ENCODE data around the gene ZNF607.
"Not testable (repeated sequence)": the region's sequence is repeated elsewhere in the genome, so short reads cannot be mapped to it uniquely, and the experiment has no call there.

The ZNF607 gene

GRCh38 chr19:37683520-37683919 is 36.0 kb downstream of the ZNF607 start:
- ATAC-seq: no peak
- TF ChIP-seq ZNF8 (CRISPR knock-in tag; IDR thresholded peaks at IDR 0.05) (no peak), TSHZ2 (CRISPR knock-in tag; IDR thresholded peaks at IDR 0.05) (no peak), PATZ1 (CRISPR knock-in tag; IDR thresholded peaks at IDR 0.05; ENCODE audit: borderline replicate concordance) (no peak), POU6F1 (CRISPR knock-in tag; IDR thresholded peaks at IDR 0.05; ENCODE audit: borderline replicate concordance, low read depth) (no peak), ZFP30 (CRISPR knock-in tag; IDR thresholded peaks at IDR 0.05) (no peak), CSRNP3 (CRISPR knock-in tag; IDR thresholded peaks at IDR 0.05) (no peak), BACH2 (CRISPR knock-in tag; IDR thresholded peaks at IDR 0.05; ENCODE audit: borderline replicate concordance) (no peak), ZNF565 (CRISPR knock-in tag; conservative IDR thresholded peaks at IDR 0.05; ENCODE audit: low read depth) (no peak), OSR1 (CRISPR knock-in tag; IDR thresholded peaks at IDR 0.05) (no peak), ZC3H10 (CRISPR knock-in tag; IDR thresholded peaks at IDR 0.05) (no peak)

GRCh38 chr19:37669450-37669914 is 50.1 kb downstream of the ZNF607 start:
- no peak for TF ChIP-seq ZNF70 (CRISPR knock-in tag; IDR thresholded peaks at IDR 0.05)
- TF ChIP-seq CSDC2 (CRISPR knock-in tag; IDR thresholded peaks at IDR 0.05): no peak
- TF ChIP-seq PATZ1 (CRISPR knock-in tag; IDR thresholded peaks at IDR 0.05; ENCODE audit: borderline replicate concordance): no peak
- no peak for TF ChIP-seq RARB (CRISPR knock-in tag; IDR thresholded peaks at IDR 0.05)
- TF ChIP-seq ZFP30 (CRISPR knock-in tag; IDR thresholded peaks at IDR 0.05): no peak
- no peak for TF ChIP-seq PPARA (CRISPR knock-in tag; IDR thresholded peaks at IDR 0.05; ENCODE audit: borderline replicate concordance)
- no peak for TF ChIP-seq ISL1 (CRISPR knock-in tag; IDR thresholded peaks at IDR 0.05)
- no peak for TF ChIP-seq CSRNP3 (CRISPR knock-in tag; IDR thresholded peaks at IDR 0.05)
- TF ChIP-seq BACH2 (CRISPR knock-in tag; IDR thresholded peaks at IDR 0.05; ENCODE audit: borderline replicate concordance): no peak
- no peak for TF ChIP-seq ZC3H10 (CRISPR knock-in tag; IDR thresholded peaks at IDR 0.05)
- no peak for TF ChIP-seq TOX (CRISPR knock-in tag; IDR thresholded peaks at IDR 0.05; ENCODE audit: borderline replicate concordance)
- no peak for TF ChIP-seq POU6F1 (CRISPR knock-in tag; IDR thresholded peaks at IDR 0.05; ENCODE audit: borderline replicate concordance, low read depth)
- no peak for TF ChIP-seq ARNTL (CRISPR knock-in tag; IDR thresholded peaks at IDR 0.05; ENCODE audit: borderline replicate concordance, low read depth)
- no peak for TF ChIP-seq CREB5 (CRISPR knock-in tag; IDR thresholded peaks at IDR 0.05; ENCODE audit: low read depth)
- TF ChIP-seq TCF4 (CRISPR knock-in tag; IDR thresholded peaks at IDR 0.05; ENCODE audit: borderline replicate concordance): no peak
- no peak for TF ChIP-seq GLIS3 (CRISPR knock-in tag; IDR thresholded peaks at IDR 0.05)
- ATAC-seq: no peak

- ATAC-seq: not testable (repeated sequence)
Observed at GRCh38 chr19:37657157-37657556, 62.4 kb downstream of the ZNF607 start.

Measured in SK-N-SH treated with all-trans-retinoic acid at 6 μM for 48 hours (cell line).